Neuronal stem cell (in vitro differentiated cells): Measurements from ENCODE around the gene PITX3.

Source experiments
- DNase-seq: peaks from one replicate; pipeline ENCODE4 v3.0.0-alpha.2; 2013; ENCODE audit warnings: low spot score
- H2AFZ ChIP-seq: one replicate; pipeline ENCODE4 v1.6.1; 2013; ENCODE audit warnings: mild to moderate bottlenecking, low read length, inconsistent platforms
- H2AK5ac ChIP-seq: 2 replicates; pipeline ENCODE4 v1.6.1; 2013; ENCODE audit warnings: low read depth, mild to moderate bottlenecking, inconsistent platforms, low read length, moderate library complexity, mixed read lengths
- H2BK120ac ChIP-seq: 2 replicates; pipeline ENCODE4 v1.6.1; 2013; ENCODE audit warnings: low read depth, mild to moderate bottlenecking, inconsistent platforms, low read length, moderate library complexity, mixed read lengths
- H2BK12ac ChIP-seq: one replicate; pipeline ENCODE4 v1.6.1; 2013; ENCODE audit warnings: low read length, inconsistent platforms
- H2BK15ac ChIP-seq: 2 replicates; pipeline ENCODE4 v1.6.1; 2013; ENCODE audit warnings: mild to moderate bottlenecking, low read length, inconsistent platforms, mixed read lengths
- H2BK5ac ChIP-seq: one replicate; pipeline ENCODE4 v1.6.1; 2013; ENCODE audit warnings: inconsistent platforms, mild to moderate bottlenecking, low read length, moderate library complexity
- H3K14ac ChIP-seq: one replicate; pipeline ENCODE4 v1.6.1; 2013; ENCODE audit warnings: low read length, inconsistent platforms
- H3K18ac ChIP-seq: 2 replicates; pipeline ENCODE4 v1.6.1; 2013; ENCODE audit warnings: low read length, inconsistent platforms
- H3K23ac ChIP-seq: 2 replicates; pipeline ENCODE4 v1.6.1; 2013; ENCODE audit warnings: low read depth, mild to moderate bottlenecking, mixed read lengths, low read length, inconsistent platforms; ENCODE audit not compliant: poor library complexity
- H3K27ac ChIP-seq: replicated peaks from 3 replicates; pipeline ENCODE4 v1.5.1; 2013; ENCODE audit warnings: low read length, inconsistent platforms
- H3K27me3 ChIP-seq, 3 experiments: 2 replicates each; pipeline ENCODE4 v1.6.1; 2013; ENCODE audit warnings: low read length in 3 of 3, mild to moderate bottlenecking in 2 of 3, inconsistent platforms in 1 of 3, low read depth in 1 of 3, mixed read lengths in 1 of 3, moderate library complexity in 1 of 3; ENCODE audit not compliant: control insufficient read depth in 3 of 3, insufficient read depth in 3 of 3
- H3K36me3 ChIP-seq, 2 donors: replicated peaks in 1 of 2; 2 replicates each; pipeline ENCODE4 v1.6.1; 2013; ENCODE audit warnings: low read length in 2 of 2; ENCODE audit not compliant: control insufficient read depth in 2 of 2, insufficient read depth in 2 of 2
- H3K4ac ChIP-seq: 2 replicates; pipeline ENCODE4 v1.6.1; 2013; ENCODE audit warnings: inconsistent platforms, mild to moderate bottlenecking, low read length, moderate library complexity
- H3K4me1 ChIP-seq, 2 donors: 1 replicate in 1 of 2; 2 replicates in 1 of 2; pipeline ENCODE4 v1.6.1; 2013; ENCODE audit warnings: low read length in 2 of 2, low read depth in 1 of 2; ENCODE audit not compliant: control insufficient read depth in 2 of 2, insufficient read depth in 1 of 2
- H3K4me2 ChIP-seq: one replicate; pipeline ENCODE4 v1.6.1; 2013; ENCODE audit warnings: mild to moderate bottlenecking, low read length, inconsistent platforms; ENCODE audit not compliant: insufficient read depth, poor library complexity, severe bottlenecking
- H3K4me3 ChIP-seq, 2 donors: 2 replicates each; pipeline ENCODE4 v1.5.1; 2013; ENCODE audit warnings: low read length in 2 of 2, mild to moderate bottlenecking in 2 of 2, inconsistent platforms in 1 of 2, moderate library complexity in 1 of 2
- H3K79me1 ChIP-seq: one replicate; pipeline ENCODE4 v1.6.1; 2013; ENCODE audit warnings: low read depth, mild to moderate bottlenecking, inconsistent platforms, low read length, moderate library complexity
- H3K9ac ChIP-seq: one replicate; pipeline ENCODE4 v1.6.1; 2013; ENCODE audit warnings: mild to moderate bottlenecking, low read depth, low read length, inconsistent platforms; ENCODE audit not compliant: poor library complexity
- H3K9me3 ChIP-seq, 2 donors: replicated peaks in 1 of 2; 2 replicates each; pipeline versions ENCODE3 to v1.6.1; 2013; ENCODE audit warnings: low read length in 2 of 2, mild to moderate bottlenecking in 2 of 2, inconsistent platforms in 1 of 2, low read depth in 1 of 2, mixed read lengths in 1 of 2, moderate library complexity in 1 of 2; ENCODE audit not compliant: control insufficient read depth in 2 of 2, insufficient read depth in 1 of 2
- H4K8ac ChIP-seq: one replicate; pipeline ENCODE4 v1.6.1; 2013; ENCODE audit warnings: low read depth, mild to moderate bottlenecking, inconsistent platforms, low read length, moderate library complexity
- H4K91ac ChIP-seq: one replicate; pipeline ENCODE4 v1.6.1; 2013; ENCODE audit warnings: low read length, low read depth, mild to moderate bottlenecking, inconsistent platforms; ENCODE audit not compliant: poor library complexity
- WGBS, 2 donors: extraction: QIAGEN DNeasy Blood & Tissue Kit; methylation state at CpG; one replicate each; pipeline ENCODE4 v1.1.7; 2013; ENCODE audit warnings: missing lambda C conversion rate in 2 of 2, mixed read lengths in 1 of 2; ENCODE audit not compliant: insufficient read length in 2 of 2, insufficient replicate concordance in 1 of 2; ENCODE audit errors: extremely low coverage in 2 of 2; 5-methylcytosine and 5-hydroxymethylcytosine counted together

The PITX3 gene

GRCh38 chr10:102283890-102284289, 42.6 kb upstream of the PITX3 start:
- Histone ChIP-seq H3K9me3 (no peaks in the 10 kb centered on the region), H3K27ac (no peak overlapping the region)

GRCh38 chr10:102283488-102283887, 42.2 kb upstream of the PITX3 start:
- no CpG with 5 or more reads among the region's 2 CpGs for WGBS, 2 donors

More at GRCh38 chr10:102283890-102284289, 42.6 kb upstream of the PITX3 start:
- no peak overlapping the region for H2BK120ac ChIP-seq
- H3K23ac ChIP-seq: no peak overlapping the region
- H3K4me3 ChIP-seq: no peak overlapping the region
- no peaks in the 10 kb centered on the region for H3K36me3 ChIP-seq
- H3K27me3 ChIP-seq: no peaks in the 10 kb centered on the region
- no peak overlapping the region for H2BK15ac ChIP-seq
- no peak overlapping the region for H2AK5ac ChIP-seq
- H3K4ac ChIP-seq: no peak overlapping the region
- H2AFZ ChIP-seq: no peak overlapping the region
- H3K79me1 ChIP-seq: no peaks in the 10 kb centered on the region
- no peak overlapping the region for H3K4me2 ChIP-seq
- no peak for DNase-seq
- no peak overlapping the region for H2BK12ac ChIP-seq
- no peak overlapping the region for H4K8ac ChIP-seq
- no peak overlapping the region for H3K18ac ChIP-seq
- H4K91ac ChIP-seq: no peak overlapping the region
- H3K4me1 ChIP-seq: peaks cover 0 to 9% of the 10 kb centered on the region in 2 donors
- H3K14ac ChIP-seq: no peak overlapping the region
- WGBS, 2 donors: no CpG with 5 or more reads among the region's 2 CpGs
- no peak overlapping the region for H3K9ac ChIP-seq
- no peak overlapping the region for H2BK5ac ChIP-seq

GRCh38 chr10:102281102-102281487, 39.8 kb upstream of the PITX3 start:
- Histone ChIP-seq H3K79me1 (no peaks in the 10 kb centered on the region), H3K18ac (no peak overlapping the region), H3K23ac (no peak overlapping the region), H2BK15ac (no peak overlapping the region), H3K4me3 (no peak overlapping the region), H3K27ac (no peak overlapping the region), H3K4me1 (peaks cover 0 to 9% of the 10 kb centered on the region in 2 donors), H3K36me3 (peaks cover 0 to 13% of the 10 kb centered on the region in 2 donors), H3K4ac (no peak overlapping the region), H4K91ac (no peak overlapping the region), H3K14ac (no peak overlapping the region), H4K8ac (no peak overlapping the region), H3K4me2 (no peak overlapping the region), H3K9ac (no peak overlapping the region), H2BK120ac (no peak overlapping the region), H3K9me3 (peaks cover 0 to 2% of the 10 kb centered on the region in 2 donors), H3K27me3 (no peaks in the 10 kb centered on the region), H2AK5ac (no peak overlapping the region), H2AFZ (no peak overlapping the region), H2BK12ac (no peak overlapping the region), H2BK5ac (no peak overlapping the region)
- DNase-seq: no peak
- no CpG with 5 or more reads among the region's 3 CpGs for WGBS, 2 donors

More at GRCh38 chr10:102283488-102283887, 42.2 kb upstream of the PITX3 start:
- H3K9me3 ChIP-seq: no peaks in the 10 kb centered on the region
- no peak overlapping the region for H3K23ac ChIP-seq
- H3K27me3 ChIP-seq: no peaks in the 10 kb centered on the region
- no peak for DNase-seq
- H3K79me1 ChIP-seq: no peaks in the 10 kb centered on the region
- H3K27ac ChIP-seq: no peak overlapping the region
- H3K36me3 ChIP-seq: no peaks in the 10 kb centered on the region
- H2AFZ ChIP-seq: no peak overlapping the region
- no peak overlapping the region for H3K9ac ChIP-seq
- no peak overlapping the region for H4K91ac ChIP-seq
- no peak overlapping the region for H2BK12ac ChIP-seq
- peaks cover 0 to 9% of the 10 kb centered on the region in 2 donors for H3K4me1 ChIP-seq
- no peak overlapping the region for H2AK5ac ChIP-seq
- no peak overlapping the region for H2BK15ac ChIP-seq
- H2BK120ac ChIP-seq: no peak overlapping the region
- H3K4me3 ChIP-seq: no peak overlapping the region
- no peak overlapping the region for H3K18ac ChIP-seq
- H2BK5ac ChIP-seq: no peak overlapping the region
- no peak overlapping the region for H3K4ac ChIP-seq
- no peak overlapping the region for H3K14ac ChIP-seq
- no peak overlapping the region for H4K8ac ChIP-seq
- H3K4me2 ChIP-seq: no peak overlapping the region

- no peak for DNase-seq
- H3K27ac ChIP-seq: no peak overlapping the region
These were observed 39.2 kb upstream of the PITX3 start for GRCh38 chr10:102280397-102281101.

More at GRCh38 chr10:102280397-102281101, 39.2 kb upstream of the PITX3 start:
- H3K9me3 ChIP-seq: peaks cover 0 to 2% of the 10 kb centered on the region in 2 donors
- H3K18ac ChIP-seq: no peak overlapping the region
- H3K14ac ChIP-seq: no peak overlapping the region
- H2BK15ac ChIP-seq: no peak overlapping the region
- H2AFZ ChIP-seq: no peak overlapping the region
- H3K4ac ChIP-seq: no peak overlapping the region
- peaks cover 0 to 9% of the 10 kb centered on the region in 2 donors for H3K4me1 ChIP-seq
- no peak overlapping the region for H2BK5ac ChIP-seq
- no peak overlapping the region for H4K8ac ChIP-seq
- no CpG with 5 or more reads among the region's 3 CpGs for WGBS, 2 donors
- no peak overlapping the region for H2BK120ac ChIP-seq
- H2AK5ac ChIP-seq: no peak overlapping the region
- no peaks in the 10 kb centered on the region for H3K79me1 ChIP-seq
- no peak overlapping the region for H3K4me2 ChIP-seq
- H3K36me3 ChIP-seq: peaks cover 0 to 13% of the 10 kb centered on the region in 2 donors
- no peak overlapping the region for H3K9ac ChIP-seq
- no peak overlapping the region for H3K23ac ChIP-seq
- no peak overlapping the region for H3K4me3 ChIP-seq
- no peak overlapping the region for H2BK12ac ChIP-seq
- H3K27me3 ChIP-seq: no peaks in the 10 kb centered on the region
- H4K91ac ChIP-seq: no peak overlapping the region
